Mucosa of descending colon (tissue), 3 donors: ENCODE measurements around the gene SCUBE1. TPM values are rescaled to one million over a fixed set of nuclear protein-coding genes. Genes with fewer than 3 reads are reported as not detected.

Source experiments
- ATAC-seq: fragments of 200-7000 bp; cut with Tn5 transposase; one replicate; pipeline ENCODE4 v1.9.1; 2020; ENCODE audit warnings: mild to moderate bottlenecking, moderate library complexity
- DNase-seq, 3 donors: peaks; one replicate each; pipeline ENCODE4 v3.0.0-alpha.2; 2020
- H3K36me3 ChIP-seq: fragments of 200-600 bp; one replicate; pipeline ENCODE4 v1.8.0; 2021; ENCODE audit warnings: low read depth, mild to moderate bottlenecking
- H3K4me1 ChIP-seq: fragments of 200-600 bp; one replicate; pipeline ENCODE4 v1.8.0; 2021; ENCODE audit warnings: low read depth, mild to moderate bottlenecking
- H3K4me3 ChIP-seq: fragments of 200-600 bp; one replicate; pipeline ENCODE4 v1.8.0; 2021; ENCODE audit warnings: mild to moderate bottlenecking
- H3K9me3 ChIP-seq: fragments of 200-600 bp; one replicate; pipeline ENCODE4 v1.8.0; 2021; ENCODE audit warnings: mild to moderate bottlenecking
- intact Hi-C, 2 donors: fragments of 100-400 bp; cut with DNase I in 1 of 2; cut with micrococcal nuclease in 1 of 2; formaldehyde crosslinking; loops; one replicate each; pipeline versions ENCODE4 v1.11.0 to v1.11.1; 2022; cut with DNase I, micrococcal nuclease
- total RNA-seq, 3 donors: library from RNA; stranded (reverse); fragmentation: NEBNext Ultra II Directional in 2 of 3; extraction: Animal tissue kit (Norgen Biotek cat#: 25700) in 2 of 3; gene quantifications; one replicate each; pipeline versions ENCODE4 v1.2.1 to v1.2.4, GENCODE V29; 2021 to 2023
- TF ChIP-seq, protein P1 (sequence below): fragments of 200-600 bp; IDR thresholded peaks from one replicate; pipeline ENCODE4 v1.8.0; 2022; ENCODE audit warnings: antibody characterized with exemption, mild to moderate bottlenecking
- donor health status: DM: no; HTN: no; CAD: no; lungs with moderate emphysema.
- donor health status: DM: no; HTN: no; CAD: no.
- donor health status: DM: no; HTN: yes; CAD: no.

The SCUBE1 gene
- total RNA-seq, 3 donors from 2014 or later: 3.8 to 20.9 (median 4.7) TPM

GRCh38 chr22:43197271-43197941 lies 145.8 kb downstream of the SCUBE1 start:
- intact Hi-C loops: no loop called here
- H3K4me3 ChIP-seq: no peak overlapping the region
- H3K4me1 ChIP-seq: no peaks in the 10 kb centered on the region
- peak in 1 of 3 donors; percentile 39 for DNase-seq
- TF ChIP-seq, protein P1, sequence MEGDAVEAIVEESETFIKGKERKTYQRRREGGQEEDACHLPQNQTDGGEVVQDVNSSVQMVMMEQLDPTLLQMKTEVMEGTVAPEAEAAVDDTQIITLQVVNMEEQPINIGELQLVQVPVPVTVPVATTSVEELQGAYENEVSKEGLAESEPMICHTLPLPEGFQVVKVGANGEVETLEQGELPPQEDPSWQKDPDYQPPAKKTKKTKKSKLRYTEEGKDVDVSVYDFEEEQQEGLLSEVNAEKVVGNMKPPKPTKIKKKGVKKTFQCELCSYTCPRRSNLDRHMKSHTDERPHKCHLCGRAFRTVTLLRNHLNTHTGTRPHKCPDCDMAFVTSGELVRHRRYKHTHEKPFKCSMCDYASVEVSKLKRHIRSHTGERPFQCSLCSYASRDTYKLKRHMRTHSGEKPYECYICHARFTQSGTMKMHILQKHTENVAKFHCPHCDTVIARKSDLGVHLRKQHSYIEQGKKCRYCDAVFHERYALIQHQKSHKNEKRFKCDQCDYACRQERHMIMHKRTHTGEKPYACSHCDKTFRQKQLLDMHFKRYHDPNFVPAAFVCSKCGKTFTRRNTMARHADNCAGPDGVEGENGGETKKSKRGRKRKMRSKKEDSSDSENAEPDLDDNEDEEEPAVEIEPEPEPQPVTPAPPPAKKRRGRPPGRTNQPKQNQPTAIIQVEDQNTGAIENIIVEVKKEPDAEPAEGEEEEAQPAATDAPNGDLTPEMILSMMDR: no peak
- ATAC-seq: no peak
- no peaks in the 10 kb centered on the region for H3K36me3 ChIP-seq
- no peaks in the 10 kb centered on the region for H3K9me3 ChIP-seq

- ATAC-seq (no peak), DNase-seq (no peak)
- Histone ChIP-seq H3K36me3 (peaks cover 3% of the 10 kb centered on the region), H3K4me3 (no peak overlapping the region), H3K9me3 (no peaks in the 10 kb centered on the region), H3K4me1 (no peaks in the 10 kb centered on the region)
- intact Hi-C loops: no loop called here
- TF ChIP-seq, protein P1: no peak
Observed at GRCh38 chr22:43191831-43192230, 151.3 kb downstream of the SCUBE1 start.

- no peak for ATAC-seq
- peaks cover 3% of the 10 kb centered on the region for H3K36me3 ChIP-seq
- TF ChIP-seq, protein P1: no peak
- DNase-seq: peak in 1 of 3 donors; percentile 44
- H3K4me3 ChIP-seq: no peak overlapping the region
- intact Hi-C loops: no loop called here
- H3K9me3 ChIP-seq: no peaks in the 10 kb centered on the region
- H3K4me1 ChIP-seq: peaks cover 11% of the 10 kb centered on the region
Observed at GRCh38 chr22:43188829-43189545, 154.2 kb downstream of the SCUBE1 start.

DNA sequence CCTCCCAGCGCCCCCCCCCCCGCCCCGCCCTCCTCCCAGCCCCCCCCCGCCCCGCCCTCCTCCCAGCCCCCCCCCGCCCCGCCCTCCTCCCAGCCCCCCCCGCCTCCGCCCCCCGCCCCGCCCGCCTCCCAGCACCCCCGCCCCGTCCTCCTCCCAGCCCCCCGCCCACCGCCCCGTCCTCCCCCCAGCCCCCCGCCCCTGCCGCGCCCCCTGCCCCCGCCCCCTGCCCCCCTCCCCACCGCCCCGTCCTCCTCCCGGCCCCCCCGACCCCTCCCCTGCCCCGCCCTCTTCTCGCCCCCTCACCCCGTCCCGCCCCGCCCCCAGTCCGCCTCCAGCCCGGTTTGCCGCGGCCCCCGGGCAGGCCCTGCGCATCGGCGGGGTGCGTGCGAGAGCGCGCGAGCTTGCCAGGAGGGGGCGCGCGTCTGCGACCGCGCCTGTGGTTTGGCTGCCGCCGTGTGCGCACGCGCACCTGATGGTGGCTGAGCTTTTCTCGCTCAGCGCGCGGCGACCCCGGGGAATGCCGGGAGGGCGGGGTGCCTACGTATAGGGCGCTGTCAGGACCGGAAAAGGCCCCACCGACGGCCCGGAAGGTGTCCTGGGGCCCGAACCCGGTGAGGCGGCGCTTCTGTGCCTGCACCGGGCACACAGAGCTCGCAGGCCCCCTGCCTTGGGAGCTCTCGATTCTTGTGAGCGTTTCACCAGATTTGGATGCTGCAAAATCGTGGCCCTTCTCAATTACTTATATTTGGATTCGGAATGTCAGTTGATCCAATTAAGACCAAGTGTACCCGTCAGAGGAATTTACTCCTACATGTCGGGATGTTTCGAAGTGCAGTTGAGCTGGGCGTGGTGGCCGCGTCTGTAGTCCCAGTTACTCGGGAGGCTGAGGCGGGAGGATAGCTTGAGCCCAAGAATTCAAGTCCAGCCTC lies 155.7 kb downstream of the SCUBE1 start:
- intact Hi-C loops: no loop called here
- TF ChIP-seq, protein P1: peak; percentile 87
- H3K4me1 ChIP-seq: peaks cover 11% of the 10 kb centered on the region
- DNase-seq (peak; percentile 98 to 99 (median 98)), ATAC-seq (peak; percentile 92)
- H3K36me3 ChIP-seq: peaks cover 3% of the 10 kb centered on the region
- H3K4me3 ChIP-seq: peak overlapping the region; percentile 19
- H3K9me3 ChIP-seq: no peaks in the 10 kb centered on the region
